Measurements from ENCODE around the gene KNG1. TPM values are rescaled to one million over a fixed set of nuclear protein-coding genes. Genes with fewer than 3 reads are reported as not detected.

Gene KNG1
- total and polyA plus RNA-seq, 2 of the 8 experiments (the other 6 are each of a cell fraction or from before 2014, with no cell fraction given) = 0.05 TPM; not detected in 1

DNA sequence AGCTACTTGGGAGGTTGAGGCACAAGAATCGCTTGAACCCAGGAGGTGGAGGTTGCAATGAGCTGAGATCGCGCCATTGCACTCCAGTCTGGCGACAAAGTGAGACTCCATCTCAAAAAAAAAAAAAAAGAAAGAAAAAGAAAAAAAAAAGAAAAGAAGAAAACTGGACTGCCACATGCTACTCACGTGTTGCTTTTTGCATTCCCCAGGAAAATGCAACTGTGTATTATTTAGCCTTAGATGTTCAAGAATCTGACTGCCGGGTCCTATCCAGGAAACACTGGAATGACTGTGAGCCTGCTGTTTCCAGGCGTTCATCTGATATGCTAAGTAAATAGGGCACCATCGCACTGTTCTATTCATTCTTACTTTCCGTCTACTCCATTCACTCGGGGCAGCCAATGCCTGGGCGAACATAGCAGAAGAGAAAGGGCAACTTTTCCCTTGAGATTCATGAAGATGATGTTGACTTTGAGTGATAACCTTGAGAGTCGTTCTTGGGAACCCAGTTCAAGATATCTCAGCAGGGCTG, 30.0 kb upstream of the KNG1 start:
- no peak overlapping the region for H3K9ac ChIP-seq (replicated peaks in 1 of 4; ENCODE audit: extremely low read depth in 1 of 4, low read depth in 3 of 4, low read length in 3 of 4)
- H3K36me3 ChIP-seq (ENCODE audit: control insufficient read depth in 2 of 4, insufficient read depth in 4 of 4, low read length in 3 of 4) = no peaks in the 10 kb centered on the region
- DNase-seq (ENCODE audit: low read depth in 1 of 2, low spot score in 2 of 2) = no peak
- no peak overlapping the region for H3K23ac ChIP-seq (ENCODE audit: insufficient read length)
- POLR2A ChIA-PET (ENCODE audit: partially characterized antibody) = interaction anchor here (1.2 kb wide), 1 partner anchor 30 kb away, joined by 3 read pairs; no protein-coding TSS in a partner anchor
- no peak overlapping the region for H2BK12ac ChIP-seq (ENCODE audit: low read depth, low read length)
- WGBS, 2 experiments (ENCODE audit: extremely low coverage in 1 of 2, insufficient coverage in 1 of 2, insufficient read length in 1 of 2, insufficient replicate concordance in 2 of 2, low coverage in 1 of 2, low lambda C conversion rate in 2 of 2, missing lambda C conversion rate in 1 of 2) = 93% methylated on average over 9 of the region's 12 CpGs; no CpG with 5 or more reads in 1 of the 2 experiments
- no peak overlapping the region for H3K18ac ChIP-seq (ENCODE audit: extremely low read depth, low read length)
- no peak overlapping the region for H3K14ac ChIP-seq (ENCODE audit: insufficient read length)
- no peak overlapping the region for H3K56ac ChIP-seq (replicated peaks; ENCODE audit: insufficient read length, low read depth, low read length)
- no peak overlapping the region for H2AK5ac ChIP-seq (ENCODE audit: low read depth, low read length)
- H4K5ac ChIP-seq (ENCODE audit: insufficient read length, low read depth, low read length) = no peak overlapping the region
- CTCF ChIA-PET (ENCODE audit: partially characterized antibody) = no interaction called here
- H4K91ac ChIP-seq (replicated peaks; ENCODE audit: insufficient read length, low read length) = no peak overlapping the region
- H2BK20ac ChIP-seq (ENCODE audit: low read length) = no peak overlapping the region
- no peaks in the 10 kb centered on the region for H3K23me2 ChIP-seq (ENCODE audit: low read depth, low read length)
- peaks cover 6 to 12% of the 10 kb centered on the region in 2 experiments; a peak in 2 of 4 replicates for H3K9me3 ChIP-seq (ENCODE audit: insufficient read depth in 2 of 2, low read depth in 1 of 2, low read length in 1 of 2)
- no peak overlapping the region for H2AFZ ChIP-seq (ENCODE audit: low read length)
- H3K27ac ChIP-seq (ENCODE audit: low read depth, low read length) = no peak overlapping the region
- no peak overlapping the region for H3K4me3 ChIP-seq (ENCODE audit: extremely low read depth in 1 of 4, insufficient read depth in 2 of 4, low read depth in 3 of 4, low read length in 4 of 4)
- no peak overlapping the region for H3K4me2 ChIP-seq (ENCODE audit: insufficient read depth in 1 of 2, low read depth in 2 of 2, low read length in 2 of 2)
- H3K4ac ChIP-seq (replicated peaks; ENCODE audit: insufficient read length, low read depth, low read length) = no peak overlapping the region
- H3K27me3 ChIP-seq (replicated peaks in 1 of 4; ENCODE audit: control insufficient read depth in 3 of 4, extremely low read depth in 1 of 4, insufficient read depth in 3 of 4, low read length in 3 of 4) = no peaks in the 10 kb centered on the region; a peak in 1 of 7 replicates
- TF ChIP-seq SP2 (IDR thresholded peaks at IDR 0.05; ENCODE audit: low read length) (no peak), CBX5 (IDR thresholded peaks at IDR 0.05; ENCODE audit: low read depth, low read length) (no peak), CHD2 (IDR thresholded peaks at IDR 0.05; ENCODE audit: low read length) (no peak), SAP30 (IDR thresholded peaks at IDR 0.05; ENCODE audit: insufficient read depth, insufficient replicate concordance, low read length) (no peak), CHD1 (IDR thresholded peaks at IDR 0.05; ENCODE audit: low read depth, low read length) (no peak), SP4 (IDR thresholded peaks at IDR 0.05; ENCODE audit: low read length) (no peak)
- no peak overlapping the region for H2BK15ac ChIP-seq (ENCODE audit: low read length)
- FAIRE-seq = no peak
- H4K20me1 ChIP-seq (replicated peaks in 1 of 2; ENCODE audit: control insufficient read depth in 1 of 2, insufficient read depth in 2 of 2, low read length in 2 of 2) = no peaks in the 10 kb centered on the region
- no peak overlapping the region for H2BK5ac ChIP-seq (ENCODE audit: low read depth, low read length)
- no peaks in the 10 kb centered on the region for H3K79me2 ChIP-seq (ENCODE audit: control insufficient read depth in 1 of 2, insufficient read depth in 2 of 2, low read length in 2 of 2)
- no peaks in the 10 kb centered on the region for H3K79me1 ChIP-seq (ENCODE audit: low read depth, low read length)
- H2BK120ac ChIP-seq (replicated peaks; ENCODE audit: low read depth, low read length) = no peak overlapping the region
- H3K4me1 ChIP-seq (replicated peaks in 1 of 4; ENCODE audit: control insufficient read depth in 3 of 4, insufficient read depth in 4 of 4, low read length in 3 of 4) = no peaks in the 10 kb centered on the region
- H4K8ac ChIP-seq (ENCODE audit: extremely low read depth, insufficient read depth, low read length) = no peak overlapping the region

Data from H1 (cell line).